Left ventricle myocardium superior (tissue), 1 donor: Measurements from ENCODE around the gene IFT57. TPM values are rescaled to one million over a fixed set of nuclear protein-coding genes. Genes with fewer than 3 reads are reported as not detected.
"Not testable (repeated sequence)": the region's sequence is repeated elsewhere in the genome, so short reads cannot be mapped to it uniquely, and the experiment has no call there.

Source experiments
- ATAC-seq: fragments of 200-7000 bp; cut with Tn5 transposase; one replicate; pipeline ENCODE4 v1.9.1; 2020; ENCODE audit warnings: mild to moderate bottlenecking, moderate library complexity
- DNase-seq: peaks from one replicate; pipeline ENCODE4 v3.0.0-alpha.2; 2020
- intact Hi-C: fragments of 100-400 bp; cut with micrococcal nuclease; formaldehyde crosslinking; loops from one replicate; pipeline ENCODE4 v1.11.0; 2022
- long read RNA-seq: library from polyadenylated mRNA; unstranded; transcript quantifications from one replicate; pipeline ENCODE4 v2.0.0, GENCODE V29; 2021
- total RNA-seq: library from RNA; stranded (reverse); fragmentation: NEBNext Ultra II Directional; extraction: Animal tissue kit (Norgen Biotek cat#: 25700); gene quantifications from one replicate; pipeline ENCODE4 v1.2.1, GENCODE V29; 2021
- donor health status: DM: no; HTN: yes; CAD: no; lungs with severe emphysema.

IFT57 gene, protein sequence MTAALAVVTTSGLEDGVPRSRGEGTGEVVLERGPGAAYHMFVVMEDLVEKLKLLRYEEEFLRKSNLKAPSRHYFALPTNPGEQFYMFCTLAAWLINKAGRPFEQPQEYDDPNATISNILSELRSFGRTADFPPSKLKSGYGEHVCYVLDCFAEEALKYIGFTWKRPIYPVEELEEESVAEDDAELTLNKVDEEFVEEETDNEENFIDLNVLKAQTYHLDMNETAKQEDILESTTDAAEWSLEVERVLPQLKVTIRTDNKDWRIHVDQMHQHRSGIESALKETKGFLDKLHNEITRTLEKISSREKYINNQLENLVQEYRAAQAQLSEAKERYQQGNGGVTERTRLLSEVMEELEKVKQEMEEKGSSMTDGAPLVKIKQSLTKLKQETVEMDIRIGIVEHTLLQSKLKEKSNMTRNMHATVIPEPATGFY
- total RNA-seq, result 17.3 TPM
- long read RNA-seq, transcript IFT57-201 (11 exons, 3,203 nt), result major isoform, 25 of 34 reads
- long read RNA-seq, partial matches to known transcripts, result 5 of 34 reads
- long read RNA-seq, other reads (novel, unspliced or antisense), result 3 of 34 reads

GRCh38 chr3:108221911-108222852 is at the start of gene IFT57:
Gene IFT57 (minus strand): TSS chr3:108222424. CDS start chr3:108222322, 102 bp downstream.
- intact Hi-C loops, result no loop called here
- peak; percentile 100 for ATAC-seq
- DNase-seq, result peak; percentile 97

DNA sequence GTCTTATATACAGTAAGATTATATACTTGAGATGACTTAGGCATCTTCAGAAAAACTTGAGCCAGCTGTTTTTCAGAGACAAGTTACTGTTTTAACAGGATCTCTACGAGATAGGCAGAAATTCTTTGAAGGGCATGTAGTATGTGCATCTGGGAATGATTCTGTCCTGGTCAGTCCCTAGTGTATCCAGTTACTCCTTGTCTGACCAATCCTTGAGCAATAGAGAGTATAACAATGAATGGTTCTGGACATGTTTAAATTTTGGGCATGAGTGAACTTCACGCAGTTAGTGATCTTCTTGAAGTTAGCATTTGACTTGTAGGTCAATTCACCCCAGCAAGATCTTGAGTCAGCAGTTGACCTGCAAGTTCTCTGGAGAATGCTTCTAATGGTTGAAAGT is 49.4 kb upstream of the IFT57 start:
- ATAC-seq (no peak), DNase-seq (no peak)
- intact Hi-C loops, result no loop called here

DNA sequence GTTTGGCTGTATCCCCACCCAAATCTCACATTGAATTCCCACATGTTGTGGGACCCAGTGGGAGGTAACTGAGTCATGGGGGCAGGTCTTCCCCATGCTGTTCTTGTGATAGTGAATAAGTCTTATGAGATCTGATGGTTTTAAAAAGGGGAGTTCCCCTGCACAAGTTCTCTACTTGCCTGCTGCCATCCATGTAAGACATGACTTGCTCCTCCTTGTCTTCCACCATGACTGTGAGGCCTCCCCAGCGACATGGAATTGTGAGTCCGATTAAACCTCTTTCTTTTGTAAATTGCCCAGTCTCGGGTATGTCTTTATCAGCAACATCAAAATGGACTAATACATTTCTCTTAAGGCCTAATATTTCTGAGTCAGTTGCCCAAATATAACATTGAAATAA is 46.0 kb upstream of the IFT57 start:
- DNase-seq, ATAC-seq, intact Hi-C loops: not testable (repeated sequence)

- ATAC-seq, intact Hi-C loops, DNase-seq: not testable (repeated sequence)
Measured at GRCh38 chr3:108264534-108265298, 42.5 kb upstream of the IFT57 start.

GRCh38 chr3:108255131-108255530 is 32.9 kb upstream of the IFT57 start:
- intact Hi-C loops, result no loop called here
- ATAC-seq (no peak), DNase-seq (no peak)

GRCh38 chr3:108251844-108252243 is 29.6 kb upstream of the IFT57 start:
- no peak for DNase-seq
- intact Hi-C loops, result no loop called here
- ATAC-seq, result no peak

DNA sequence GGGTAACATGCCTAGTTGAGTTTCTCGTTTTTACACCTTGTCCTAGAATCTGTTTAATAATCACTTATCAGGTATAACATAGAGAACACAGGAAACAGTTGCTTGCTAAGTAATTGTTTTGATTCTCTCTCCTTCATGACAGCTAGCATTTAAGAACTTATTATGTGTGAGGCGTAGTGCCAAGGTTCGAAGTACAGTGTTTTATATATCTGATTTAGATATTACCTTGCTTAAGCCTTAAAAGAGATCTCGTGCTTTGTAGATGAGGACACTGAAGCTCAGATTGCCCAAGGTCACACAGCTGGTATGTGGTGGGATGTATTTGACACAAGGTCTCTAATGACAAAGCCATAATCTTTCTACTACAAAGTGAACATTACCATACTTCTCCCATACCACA is 29.0 kb upstream of the IFT57 start:
- no peak for ATAC-seq
- DNase-seq, result no peak
- intact Hi-C loops, result no loop called here

- no peak for ATAC-seq
- intact Hi-C loops, result no loop called here
- no peak for DNase-seq
Measured at GRCh38 chr3:108250626-108251025, 28.4 kb upstream of the IFT57 start.

GRCh38 chr3:108243243-108243642 is 21.0 kb upstream of the IFT57 start:
- DNase-seq (no peak), ATAC-seq (no peak)
- intact Hi-C loops, result no loop called here

- intact Hi-C loops, result no loop called here
- DNase-seq, result no peak
- no peak for ATAC-seq
Measured at GRCh38 chr3:108242776-108243175, 20.6 kb upstream of the IFT57 start.

GRCh38 chr3:108241721-108242120 is 19.5 kb upstream of the IFT57 start:
- intact Hi-C loops, result no loop called here
- ATAC-seq (no peak), DNase-seq (no peak)

DNA sequence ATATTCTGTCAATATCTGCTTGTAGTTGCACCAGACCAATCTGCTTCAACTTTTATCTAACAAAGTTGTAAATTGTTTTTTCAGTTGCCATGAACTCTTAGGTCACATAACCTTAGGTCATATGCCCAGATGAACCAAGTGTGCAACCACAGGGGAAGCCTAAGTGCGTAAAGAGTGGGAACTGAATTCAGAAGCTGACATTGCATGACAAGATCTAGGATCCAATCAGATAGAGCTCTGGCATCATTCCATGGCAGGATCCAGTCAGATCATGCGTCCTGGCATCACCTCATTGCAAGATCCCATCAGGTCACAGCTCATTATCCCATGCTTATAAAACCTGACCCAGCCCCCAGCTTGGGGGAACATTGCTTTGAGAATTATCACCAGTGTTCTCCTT is 18.9 kb upstream of the IFT57 start:
- intact Hi-C loops, result no loop called here
- DNase-seq (no peak), ATAC-seq (no peak)

DNA sequence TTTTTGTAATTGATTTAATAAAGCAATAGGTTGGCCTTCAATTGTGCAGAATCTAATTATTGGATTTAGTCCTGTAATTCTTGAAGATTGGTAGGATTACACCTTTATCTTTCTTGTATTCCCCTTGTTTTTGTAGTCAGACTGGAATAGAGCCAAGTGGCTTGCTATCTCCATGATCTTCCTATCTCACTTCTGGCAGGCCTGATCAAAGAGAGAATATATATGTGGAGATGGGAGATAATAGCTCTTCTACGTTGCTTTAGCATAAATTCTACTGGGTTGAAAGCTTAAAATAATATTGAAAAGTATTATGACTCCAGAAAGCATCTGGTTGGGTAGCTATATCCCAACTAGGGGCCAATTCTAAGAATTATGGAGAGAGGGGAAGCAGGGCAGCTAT is 16.9 kb upstream of the IFT57 start:
- intact Hi-C loops, result no loop called here
- no peak for ATAC-seq
- DNase-seq, result no peak

- intact Hi-C loops, result no loop called here
- DNase-seq, result no peak
- no peak for ATAC-seq
Measured at GRCh38 chr3:108235290-108235689, 13.1 kb upstream of the IFT57 start.

- no peak for DNase-seq
- intact Hi-C loops, result no loop called here
- ATAC-seq, result no peak
Measured at GRCh38 chr3:108234387-108234957, 12.2 kb upstream of the IFT57 start.

GRCh38 chr3:108228286-108228685 is 6.1 kb upstream of the IFT57 start:
- DNase-seq (no peak), ATAC-seq (no peak)
- intact Hi-C loops, result no loop called here

GRCh38 chr3:108227131-108227530 is 4.9 kb upstream of the IFT57 start:
- ATAC-seq, result no peak
- intact Hi-C loops, result no loop called here
- no peak for DNase-seq

GRCh38 chr3:108225221-108225620 is 3.0 kb upstream of the IFT57 start:
- DNase-seq, result no peak
- intact Hi-C loops, result no loop called here
- no peak for ATAC-seq

- DNase-seq, result no peak
- intact Hi-C loops, result no loop called here
- no peak for ATAC-seq
Measured at GRCh38 chr3:108223928-108224327, 1.7 kb upstream of the IFT57 start.
